AG10803 (cell line): Measurements from ENCODE around the gene DGCR6L.
"Not testable (repeated sequence)": the region's sequence is repeated elsewhere in the genome, so short reads cannot be mapped to it uniquely, and the experiment has no call there.

Experiments
- DNase-seq: peaks from one replicate; pipeline ENCODE4 v3.0.0; 2010; ENCODE audit warnings: low read depth
- H3K4me3 ChIP-seq: 2 replicates; pipeline ENCODE4 v1.5.1; 2011; ENCODE audit warnings: mild to moderate bottlenecking, low read length, control low read depth
- CTCF ChIP-seq: conservative IDR thresholded peaks from 2 replicates; pipeline ENCODE4 v1.5.1; 2011; ENCODE audit warnings: mild to moderate bottlenecking, low read length, control low read depth, inconsistent platforms

DGCR6L gene

GRCh38 chr22:20312396-20313191, 7.3 kb downstream of the DGCR6L start:
- no peak for DNase-seq
- no peak for TF ChIP-seq CTCF
- no peak overlapping the region for H3K4me3 ChIP-seq

GRCh38 chr22:20311249-20312062, 8.4 kb downstream of the DGCR6L start:
- not testable (repeated sequence) for DNase-seq, H3K4me3 ChIP-seq

- not testable (repeated sequence) for DNase-seq, H3K4me3 ChIP-seq
These were observed 9.1 kb downstream of the DGCR6L start for GRCh38 chr22:20310773-20311172.

GRCh38 chr22:20310180-20310579, 9.7 kb downstream of the DGCR6L start:
- not testable (repeated sequence) for H3K4me3 ChIP-seq, DNase-seq

- H3K4me3 ChIP-seq, DNase-seq: not testable (repeated sequence)
These were observed 10.8 kb downstream of the DGCR6L start for GRCh38 chr22:20308806-20309650.

- not testable (repeated sequence) for H3K4me3 ChIP-seq, DNase-seq
These were observed 12.1 kb downstream of the DGCR6L start for GRCh38 chr22:20307448-20308447.

- H3K4me3 ChIP-seq, DNase-seq: not testable (repeated sequence)
These were observed 13.0 kb downstream of the DGCR6L start for GRCh38 chr22:20306646-20307447.

GRCh38 chr22:20305894-20306645, 13.8 kb downstream of the DGCR6L start:
- no peak overlapping the region for H3K4me3 ChIP-seq

GRCh38 chr22:20305230-20305893, 14.5 kb downstream of the DGCR6L start:
- H3K4me3 ChIP-seq, DNase-seq: not testable (repeated sequence)

More at GRCh38 chr22:20305894-20306645, 13.8 kb downstream of the DGCR6L start:
- no peak for TF ChIP-seq CTCF
- no peak for DNase-seq
